SHP77 treated with DMSO at 0.1 percent for 48 hours (cell line): ENCODE measurements around the gene MPHOSPH9.
"Not testable (repeated sequence)": the region's sequence is repeated elsewhere in the genome, so short reads cannot be mapped to it uniquely, and the experiment has no call there.

Experiments used
- DNase-seq: peaks from one replicate; lab custom pipeline; 2025; lab: John Stamatoyannopoulos, UW

MPHOSPH9 gene

DNA sequence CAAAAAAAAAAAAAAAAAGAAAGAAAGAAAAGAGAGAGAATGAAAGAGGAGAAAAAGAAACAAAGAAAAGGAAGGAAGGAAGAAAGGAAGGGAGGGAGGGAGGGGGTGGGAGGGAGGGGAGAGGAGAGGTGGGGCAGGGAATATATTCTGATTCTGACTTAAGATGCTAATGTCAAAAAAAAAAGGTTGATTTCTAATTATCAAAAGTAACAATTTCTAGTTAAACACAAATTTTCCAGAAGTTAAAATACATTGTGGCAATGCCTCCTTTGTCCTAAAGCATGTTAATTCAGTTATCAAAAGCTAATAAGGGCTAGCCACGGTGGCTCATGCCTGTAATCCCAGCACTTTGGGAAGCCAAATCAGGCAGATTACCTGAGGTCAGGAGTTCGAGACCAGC lies 7.5 kb downstream of the MPHOSPH9 start:
- no peak for DNase-seq

DNA sequence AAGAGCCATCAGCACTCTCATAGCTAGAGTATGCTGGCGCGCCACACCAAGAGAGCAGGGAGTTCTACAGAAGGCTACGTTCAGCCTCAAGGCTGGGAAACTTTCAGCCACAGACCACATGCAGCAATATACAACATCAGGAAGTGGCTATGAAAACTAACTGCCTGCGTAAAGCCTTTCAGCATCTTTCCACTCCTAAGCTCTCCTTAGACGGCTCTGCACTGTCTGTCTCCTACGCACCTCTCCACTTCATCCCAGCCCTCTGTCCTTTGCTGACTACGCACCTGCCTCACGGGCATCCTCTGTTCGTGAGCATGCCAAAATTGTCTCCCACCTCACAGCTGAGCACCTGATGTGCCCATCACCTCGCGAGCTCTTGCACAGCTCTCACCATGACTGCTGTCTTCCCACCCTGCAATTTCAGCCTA lies 9.7 kb downstream of the MPHOSPH9 start:
- no peak for DNase-seq

GRCh38 chr12:123207815-123208214 lies 25.1 kb downstream of the MPHOSPH9 start:
- DNase-seq, result not testable (repeated sequence)

DNA sequence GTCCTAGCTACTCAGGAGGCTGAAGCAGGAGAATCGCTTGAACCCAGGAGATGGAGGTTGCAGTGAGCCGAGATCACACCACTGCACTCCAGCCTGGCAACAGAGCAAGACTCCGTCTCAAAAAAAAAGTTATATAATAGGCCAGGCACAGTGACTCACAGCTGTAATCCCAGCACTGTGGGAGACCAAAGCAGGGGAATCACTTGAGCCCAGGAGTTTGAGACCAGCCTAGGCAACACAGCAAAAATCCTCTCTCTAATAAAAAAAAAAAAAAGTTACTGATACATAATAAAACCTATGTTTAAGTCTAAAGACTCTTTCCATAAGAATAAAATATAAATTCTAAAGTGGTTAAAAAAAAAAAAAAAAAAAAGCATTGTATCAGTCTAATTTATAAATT lies 26.1 kb downstream of the MPHOSPH9 start:
- not testable (repeated sequence) for DNase-seq

DNA sequence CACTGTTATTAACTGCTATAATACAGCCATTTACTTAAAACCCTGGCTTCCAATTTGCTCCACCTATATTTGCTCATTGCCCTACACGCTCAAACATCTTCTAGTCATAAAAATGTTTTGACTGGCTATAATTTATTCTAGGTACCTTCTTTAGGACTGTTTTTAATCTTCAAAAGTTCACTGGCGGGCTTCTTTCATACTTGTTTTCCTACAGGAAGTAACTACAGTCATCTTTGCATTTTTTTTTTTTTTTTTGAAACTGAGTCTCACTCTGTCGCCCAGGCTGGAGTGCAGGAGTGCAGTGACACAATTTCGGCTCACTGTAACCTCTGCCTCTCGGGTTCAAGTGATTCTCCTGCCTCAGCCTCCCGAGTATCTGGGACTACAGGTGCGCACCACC lies 32.5 kb downstream of the MPHOSPH9 start:
- DNase-seq, result no peak

DNA sequence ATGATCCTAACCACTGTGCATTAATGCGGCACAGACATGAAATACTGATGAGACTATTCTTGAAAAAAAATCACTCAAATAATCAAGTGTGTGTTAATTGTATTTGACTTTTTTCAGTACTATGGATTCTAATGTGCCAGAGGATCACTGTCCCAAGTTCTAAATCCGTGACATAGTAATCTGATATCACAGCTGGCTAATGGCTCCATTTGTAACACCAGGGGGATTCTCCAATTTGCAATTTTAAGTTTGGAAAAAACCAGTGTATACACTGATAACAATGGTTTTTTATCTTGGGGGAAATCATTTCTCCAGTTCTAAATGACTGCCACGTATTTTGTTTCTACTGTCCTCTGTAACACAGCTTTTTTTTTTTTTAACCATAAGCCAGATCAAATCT lies 33.0 kb downstream of the MPHOSPH9 start:
- DNase-seq, result no peak

- DNase-seq, result no peak
These were observed 45.3 kb downstream of the MPHOSPH9 start for GRCh38 chr12:123187637-123188036.

GRCh38 chr12:123180171-123180570 lies 52.8 kb downstream of the MPHOSPH9 start:
- DNase-seq, result no peak

DNA sequence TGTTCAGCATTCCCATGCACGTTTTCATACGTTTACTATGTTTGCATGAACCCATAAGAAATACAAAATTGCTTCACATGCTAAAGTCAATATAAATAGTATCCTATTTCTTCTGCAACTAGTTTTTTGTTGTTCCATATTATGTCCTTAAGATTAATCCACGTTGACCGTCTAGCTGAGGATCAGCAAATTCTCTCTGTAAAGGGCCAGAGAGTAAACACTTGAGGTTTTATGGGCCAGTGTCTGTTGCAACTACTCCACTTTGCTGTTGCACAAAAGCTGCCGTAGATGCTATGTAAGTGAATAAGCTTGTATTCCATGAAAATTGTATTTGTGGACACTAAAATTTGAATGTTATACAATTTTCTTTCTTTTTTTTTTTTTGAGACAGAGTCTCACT lies 61.0 kb downstream of the MPHOSPH9 start:
- DNase-seq, result no peak

DNA sequence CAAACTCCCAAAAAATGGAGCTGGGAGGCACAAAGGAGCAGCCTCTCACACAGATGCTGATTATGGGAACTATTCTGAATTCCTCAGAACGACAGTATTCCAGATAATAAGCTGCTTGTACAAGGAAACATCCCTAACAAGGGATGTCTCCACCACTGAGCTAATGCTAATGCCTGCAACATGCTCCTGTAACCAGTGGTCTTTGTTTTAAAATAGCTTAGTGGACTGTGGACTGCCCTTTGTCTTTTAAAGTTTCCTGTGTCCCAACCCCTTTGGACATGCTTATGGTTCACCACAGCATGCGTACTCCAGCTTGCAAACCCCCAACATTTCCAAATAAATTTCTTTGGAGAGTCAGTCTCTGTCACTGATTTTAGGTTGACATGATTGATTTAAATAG lies 65.6 kb downstream of the MPHOSPH9 start:
- DNase-seq, result no peak

DNA sequence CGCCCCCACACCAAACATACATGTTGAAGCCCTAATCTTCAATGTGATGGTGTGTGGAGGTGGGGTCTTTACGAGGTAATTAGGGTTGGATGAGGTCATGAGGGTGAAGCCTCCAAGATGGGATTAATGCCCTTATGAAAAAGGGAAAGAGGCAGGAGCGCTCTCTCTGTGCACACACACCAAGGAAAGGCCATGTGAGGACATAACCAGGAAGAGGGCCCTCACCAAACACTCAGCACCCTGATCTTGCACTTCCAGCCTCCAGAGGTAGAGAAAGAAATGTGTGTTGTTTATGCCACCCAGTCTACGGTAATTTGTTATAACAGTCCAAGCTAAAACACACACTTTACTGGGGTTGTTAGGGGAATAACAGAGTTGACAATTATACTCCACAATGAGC lies 67.4 kb downstream of the MPHOSPH9 start:
- DNase-seq, result no peak

GRCh38 chr12:123164710-123165261 lies 68.2 kb downstream of the MPHOSPH9 start:
- no peak for DNase-seq

DNA sequence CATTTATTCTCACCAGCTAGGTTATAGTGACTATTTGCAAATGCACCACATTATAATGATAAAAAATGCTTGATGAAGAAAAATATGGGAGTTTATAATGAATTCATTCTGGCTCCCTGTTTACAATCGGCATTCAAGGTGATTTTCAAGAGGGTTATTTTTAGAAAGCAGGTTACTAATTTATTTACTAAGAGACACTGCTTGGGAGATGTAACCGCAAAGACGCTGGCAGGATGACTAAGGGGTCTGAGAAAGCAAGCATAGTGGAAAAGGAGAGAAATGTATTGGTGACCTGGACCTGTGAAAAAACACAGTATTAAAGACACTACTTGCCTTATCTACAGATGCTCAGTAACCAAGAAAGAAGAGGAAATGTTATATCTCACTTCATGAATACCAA lies 68.7 kb downstream of the MPHOSPH9 start:
- no peak for DNase-seq

GRCh38 chr12:123163227-123163626 lies 69.7 kb downstream of the MPHOSPH9 start:
- DNase-seq, result no peak

DNA sequence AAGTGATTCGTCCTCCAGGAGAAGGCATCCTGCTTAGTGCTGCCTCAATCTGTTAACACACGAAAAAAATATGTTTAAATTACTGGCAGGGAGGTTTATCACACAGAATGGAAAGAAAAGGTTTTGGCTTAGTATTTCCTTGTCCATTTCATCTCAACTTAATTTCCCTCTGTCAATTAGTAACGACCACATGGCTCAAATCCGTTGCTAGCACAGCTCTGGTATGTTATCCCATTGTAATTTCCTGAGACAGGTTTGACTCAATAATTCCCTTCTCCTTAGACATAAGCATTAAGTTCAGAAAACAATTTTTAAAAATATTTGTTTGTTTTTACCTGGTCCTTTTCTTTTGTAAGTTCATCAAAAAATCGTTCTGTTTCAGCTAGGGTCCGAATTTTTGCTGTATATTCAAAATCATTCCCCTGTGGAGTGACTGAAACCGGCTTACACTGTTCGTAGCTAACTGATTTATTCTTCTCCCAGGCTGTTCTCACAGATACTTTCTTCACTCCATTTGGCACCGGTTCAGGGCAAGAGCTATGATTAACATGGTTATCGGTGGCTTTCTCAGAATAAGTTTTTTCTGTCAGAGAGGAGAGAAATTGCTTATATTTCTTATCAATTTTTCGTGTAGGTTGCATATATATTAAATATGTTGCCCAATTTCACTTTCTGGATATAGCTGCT lies 72.0 kb downstream of the MPHOSPH9 start:
- DNase-seq, result no peak

DNA sequence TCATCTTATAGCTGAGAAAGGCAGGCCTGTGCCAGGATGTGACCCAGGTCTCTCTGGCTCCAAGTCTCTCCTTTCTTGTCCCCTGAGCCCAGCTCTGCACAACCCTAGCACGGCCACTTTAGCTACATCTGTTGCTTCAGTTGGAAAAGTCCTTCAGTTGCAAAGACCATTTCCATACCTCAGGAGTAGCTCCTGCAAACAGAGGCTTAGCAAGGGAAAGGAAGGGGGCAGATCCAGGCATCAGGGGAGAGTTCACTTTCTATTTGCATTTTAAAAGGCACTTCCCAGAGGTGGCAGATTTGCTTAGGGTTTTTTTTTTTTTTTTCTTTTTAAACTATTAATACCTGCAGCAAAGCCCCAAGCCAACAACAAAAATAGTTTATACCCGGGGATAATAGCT lies 79.0 kb downstream of the MPHOSPH9 start:
- no peak for DNase-seq

DNA sequence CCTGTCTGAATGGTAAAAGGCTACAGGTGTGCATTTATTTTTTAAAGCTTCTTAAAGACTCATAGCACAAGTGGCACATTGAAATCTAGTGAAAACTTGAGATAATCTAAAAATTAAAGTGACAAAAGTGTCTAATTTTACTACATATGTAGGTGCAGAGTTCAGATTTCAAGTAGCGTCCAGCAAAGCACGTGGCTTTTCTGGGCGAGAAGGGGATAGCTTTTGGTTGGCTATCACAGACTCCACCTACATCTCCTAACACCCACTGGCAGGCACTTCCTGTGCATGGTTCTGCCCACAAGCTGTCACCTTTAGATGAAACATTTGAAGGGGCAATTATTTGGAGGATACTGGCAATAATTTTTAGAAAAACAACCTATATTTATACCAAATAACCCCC lies 80.1 kb downstream of the MPHOSPH9 start:
- no peak for DNase-seq

DNA sequence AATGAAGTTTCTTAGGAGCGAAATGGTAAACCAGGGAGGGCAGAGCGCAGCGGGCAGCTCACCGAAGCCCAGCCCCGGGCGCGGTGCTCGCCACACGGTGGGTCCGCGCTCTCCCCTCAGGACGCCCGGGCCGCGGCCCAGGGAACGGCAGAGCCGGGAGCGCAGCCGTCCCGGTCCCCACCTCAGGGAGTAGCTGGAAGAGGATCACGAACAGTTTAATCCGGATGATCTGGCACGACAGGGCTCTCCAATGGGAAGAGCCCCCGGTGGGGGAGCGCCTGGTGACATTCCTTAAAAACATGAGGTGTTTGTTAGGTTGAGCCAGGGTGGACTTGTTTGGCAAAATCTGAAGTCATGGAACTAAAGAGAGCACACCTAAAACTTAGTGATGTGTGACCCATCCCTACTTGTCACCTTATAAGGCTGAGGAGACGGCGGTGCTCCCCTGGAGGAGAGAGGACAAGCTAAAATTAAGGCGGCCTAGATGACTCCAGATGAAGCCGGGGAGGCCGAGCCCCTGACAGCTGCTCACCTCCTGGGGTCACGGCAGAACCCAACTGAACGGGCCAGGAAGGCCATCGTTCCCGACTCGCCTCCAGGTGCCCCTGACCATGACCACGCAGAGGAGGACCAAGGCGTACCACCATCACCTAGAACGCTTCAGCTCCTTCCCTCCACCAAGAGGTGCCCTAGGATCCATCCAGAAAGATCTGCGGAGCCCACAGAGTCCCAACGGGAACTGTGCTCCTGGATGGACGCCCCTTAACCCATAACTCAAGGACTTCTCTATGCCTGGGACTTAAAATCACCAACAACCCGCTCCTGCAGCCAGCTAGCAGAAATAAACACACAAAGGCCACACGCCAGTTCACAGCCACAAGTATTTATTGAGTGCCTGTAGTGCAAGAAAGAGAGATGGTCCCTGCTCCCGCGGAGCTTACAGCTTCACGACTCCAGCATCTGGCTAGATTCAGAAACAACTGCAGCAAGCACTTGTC lies 81.2 kb downstream of the MPHOSPH9 start:
- no peak for DNase-seq

- DNase-seq, result no peak
These were observed 82.0 kb downstream of the MPHOSPH9 start, which contains the start of gene PITPNM2 for GRCh38 chr12:123150744-123151456. Gene PITPNM2, minus strand, starts transcription at chr12:123151090. Its CDS starts 116,500 bp downstream, at chr12:123034590.

DNA sequence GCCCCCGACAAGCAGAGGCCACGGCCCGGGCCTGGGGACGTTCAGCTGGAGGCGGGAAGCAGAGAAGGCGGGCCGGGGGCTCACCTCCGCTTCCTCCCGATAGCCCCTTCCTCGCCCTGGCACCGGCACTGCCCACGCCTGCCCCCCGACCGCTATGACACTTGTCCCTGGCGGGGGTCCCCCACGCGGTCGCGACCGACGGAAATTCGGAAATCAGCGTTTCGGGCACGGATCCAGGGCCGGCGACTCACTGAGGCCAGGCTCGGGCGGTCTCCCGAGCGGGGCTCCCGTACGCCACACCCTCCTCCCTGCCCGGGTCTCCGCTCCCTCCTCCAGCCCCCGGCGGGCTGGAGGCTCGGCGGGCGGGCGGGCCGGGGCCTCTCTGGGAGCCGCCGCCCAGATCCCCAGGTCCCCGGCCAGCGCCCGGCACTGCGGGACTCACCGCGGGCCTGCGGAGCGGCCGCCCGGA lies 82.6 kb downstream of the MPHOSPH9 start:
- DNase-seq, result no peak

- DNase-seq, result no peak
These were observed 83.3 kb downstream of the MPHOSPH9 start for GRCh38 chr12:123149501-123150274.
